Middle frontal gyrus (tissue), 1 donor: ENCODE results near the gene GUCY1A2.
"Not testable (repeated sequence)": the region's sequence is repeated elsewhere in the genome, so short reads cannot be mapped to it uniquely, and the experiment has no call there.

Source experiments
- DNase-seq: peaks from one replicate; pipeline ENCODE4 v3.0.0-alpha.2; 2015; ENCODE audit warnings: low spot score; ENCODE audit errors: extremely low spot score

Gene GUCY1A2

DNA sequence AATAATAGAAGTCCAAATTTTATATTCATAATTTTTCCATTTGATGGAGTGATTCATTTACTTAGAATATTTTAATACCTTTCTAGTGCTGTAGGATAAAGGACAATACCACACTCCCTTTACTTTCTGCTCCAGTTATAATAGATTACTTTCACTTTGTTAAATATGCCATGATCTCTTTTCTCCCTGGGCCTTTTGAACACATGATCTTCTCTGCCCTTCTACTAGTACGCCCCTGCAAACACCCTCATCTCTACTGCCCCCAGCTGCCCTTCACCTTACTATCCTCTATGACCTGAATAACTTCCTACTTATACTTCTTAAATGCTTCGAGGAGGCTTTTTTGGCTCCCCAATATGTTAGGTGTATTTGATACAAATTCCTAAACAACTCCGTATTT, 177.3 kb downstream of the GUCY1A2 start:
- DNase-seq = no peak

DNA sequence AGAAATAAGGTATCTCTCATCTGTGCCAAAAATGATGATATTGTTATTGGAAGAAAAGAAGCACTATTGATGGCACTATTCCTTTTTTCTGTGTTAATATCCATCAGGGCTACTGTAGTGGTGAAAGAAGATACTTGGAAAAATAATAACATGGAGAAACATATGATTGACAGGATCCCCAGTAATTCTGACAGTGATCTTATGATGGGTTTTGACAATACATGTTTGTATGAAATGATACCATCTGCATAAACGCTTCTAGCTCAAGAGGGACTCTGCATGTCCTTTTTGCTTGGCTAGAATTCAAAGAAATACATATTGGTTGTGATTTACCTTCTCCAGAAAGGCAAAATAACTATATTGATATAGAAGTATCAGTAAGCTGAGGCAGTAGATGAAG, 178.1 kb downstream of the GUCY1A2 start:
- no peak for DNase-seq

GRCh38 chr11:106834567-106834966, 183.7 kb downstream of the GUCY1A2 start:
- DNase-seq = no peak

GRCh38 chr11:106828976-106829375, 189.3 kb downstream of the GUCY1A2 start:
- DNase-seq = no peak

DNA sequence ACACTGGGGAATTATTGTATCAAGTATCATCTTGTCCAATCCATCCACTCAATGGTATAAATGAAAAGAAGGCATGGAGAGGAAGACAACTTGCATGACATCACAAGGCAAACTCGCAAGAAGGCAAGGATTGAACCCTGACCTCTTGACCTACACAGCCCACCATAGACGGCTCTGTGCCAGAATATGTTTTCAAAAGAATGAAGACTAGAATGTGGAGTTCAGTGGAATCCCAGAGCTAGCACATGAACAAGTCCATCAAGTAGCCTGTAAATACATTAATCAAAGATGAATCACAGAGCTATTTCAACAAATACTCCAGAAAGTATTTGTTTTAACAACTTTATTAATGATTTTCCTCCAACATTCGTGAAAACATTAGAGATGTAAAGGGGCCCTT, 189.7 kb downstream of the GUCY1A2 start:
- DNase-seq = no peak

DNA sequence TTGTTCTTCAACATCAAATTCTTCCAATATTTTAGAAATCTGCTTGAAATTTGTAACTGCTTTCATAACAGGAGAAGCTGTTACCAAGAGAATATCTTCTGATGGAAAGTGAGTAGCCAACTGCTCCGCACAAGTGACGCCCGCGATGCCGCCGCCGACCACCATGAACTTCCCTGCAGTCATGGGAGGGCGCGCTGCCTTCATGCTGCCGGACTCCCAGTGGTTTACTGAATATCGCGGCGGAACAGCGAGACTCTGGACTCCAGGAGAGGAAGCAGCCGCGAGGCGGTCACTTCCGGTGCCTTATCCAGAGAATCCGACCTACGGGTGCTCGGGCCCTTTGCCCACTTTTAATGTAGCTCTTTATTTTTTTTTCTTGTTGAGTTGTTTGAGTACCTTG, 190.6 kb downstream of the GUCY1A2 start:
- no peak for DNase-seq

- DNase-seq = not testable (repeated sequence)
Observed at GRCh38 chr11:106826558-106826957, 191.7 kb downstream of the GUCY1A2 start.

- no peak for DNase-seq
Observed at GRCh38 chr11:106821826-106822225, 196.4 kb downstream of the GUCY1A2 start.

GRCh38 chr11:106821291-106821690, 197.0 kb downstream of the GUCY1A2 start:
- DNase-seq = no peak

DNA sequence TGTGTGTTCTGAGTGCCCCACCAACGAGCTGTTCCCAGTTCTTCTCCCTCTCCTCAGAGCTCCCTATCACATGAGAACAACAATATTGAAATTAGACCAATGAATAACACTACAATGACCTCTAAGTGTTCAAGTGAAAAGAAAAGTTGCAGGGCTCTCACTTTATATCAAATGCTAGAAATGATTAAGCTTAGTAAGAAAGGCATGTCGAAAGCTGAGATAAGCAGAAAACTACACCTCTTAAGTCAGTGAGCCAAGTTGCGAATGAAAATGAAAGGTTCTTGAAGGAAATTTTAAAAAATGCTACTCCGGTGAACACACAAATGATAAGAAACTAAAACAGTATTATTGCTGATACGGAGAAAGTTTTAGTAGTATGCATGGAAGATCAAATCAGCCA, 199.8 kb downstream of the GUCY1A2 start:
- no peak for DNase-seq

- no peak for DNase-seq
Observed at GRCh38 chr11:106815209-106815608, 203.1 kb downstream of the GUCY1A2 start.

- DNase-seq = no peak
Observed at GRCh38 chr11:106813806-106814205, 204.5 kb downstream of the GUCY1A2 start.

DNA sequence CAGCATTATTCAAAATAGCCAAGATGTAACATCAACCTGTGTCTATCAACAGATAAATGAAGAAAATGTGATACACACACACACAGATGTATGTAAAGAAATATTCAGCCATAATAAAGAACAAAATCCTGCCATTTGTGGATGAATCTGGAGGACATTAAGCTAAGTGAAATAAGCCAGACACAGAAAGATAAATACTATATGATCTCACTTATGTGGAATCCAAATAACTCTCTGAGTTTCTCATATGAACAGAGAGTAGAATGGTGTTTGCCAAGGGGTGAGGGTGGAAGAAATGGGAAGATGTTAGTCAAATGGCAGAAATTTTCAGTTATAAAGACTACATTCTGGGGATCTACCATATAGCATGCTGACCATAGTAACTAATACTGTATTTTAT, 224.2 kb downstream of the GUCY1A2 start:
- DNase-seq = no peak

DNA sequence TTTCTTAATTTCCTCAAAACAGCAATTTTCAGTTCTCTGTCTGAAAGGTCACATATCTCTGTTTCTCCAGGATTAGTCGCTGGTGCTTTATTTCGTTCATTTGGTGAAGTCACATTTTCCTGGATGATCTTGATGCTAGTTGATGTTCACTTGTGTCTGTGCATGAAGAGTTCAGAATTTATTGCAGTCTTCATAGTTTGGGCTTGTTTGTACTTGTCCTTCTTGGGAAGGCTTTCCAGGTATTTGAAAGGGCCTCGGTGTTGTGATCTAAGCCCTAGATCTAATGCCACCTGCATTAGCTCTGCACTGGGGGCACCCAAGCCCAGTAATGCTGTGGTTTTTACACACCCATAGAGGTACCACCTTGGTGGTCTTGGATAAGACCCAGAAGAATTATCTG, 228.9 kb downstream of the GUCY1A2 start:
- no peak for DNase-seq

DNA sequence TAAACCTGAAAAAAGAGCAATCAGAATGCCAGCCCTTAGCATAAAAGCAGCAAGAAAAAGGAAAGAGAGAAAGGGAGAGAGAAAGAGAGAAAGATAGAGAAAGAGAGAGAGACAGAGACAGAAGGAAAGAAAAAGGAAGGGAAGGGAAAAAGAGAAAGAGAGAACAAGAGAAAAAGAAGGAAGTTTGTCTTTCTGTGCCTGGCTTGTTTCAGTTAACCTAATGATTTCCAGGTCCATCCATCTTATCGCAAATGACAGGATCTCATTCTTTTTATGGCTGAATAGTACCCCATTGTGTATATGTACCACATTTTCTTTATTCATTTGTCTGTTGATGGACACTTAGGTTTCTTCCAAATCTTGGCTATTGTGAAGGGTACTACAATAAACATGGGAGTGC, 230.8 kb downstream of the GUCY1A2 start:
- no peak for DNase-seq

- DNase-seq = no peak
Observed at GRCh38 chr11:106785913-106786650, 232.2 kb downstream of the GUCY1A2 start.

- DNase-seq = not testable (repeated sequence)
Observed at GRCh38 chr11:106777302-106777701, 241.0 kb downstream of the GUCY1A2 start.

DNA sequence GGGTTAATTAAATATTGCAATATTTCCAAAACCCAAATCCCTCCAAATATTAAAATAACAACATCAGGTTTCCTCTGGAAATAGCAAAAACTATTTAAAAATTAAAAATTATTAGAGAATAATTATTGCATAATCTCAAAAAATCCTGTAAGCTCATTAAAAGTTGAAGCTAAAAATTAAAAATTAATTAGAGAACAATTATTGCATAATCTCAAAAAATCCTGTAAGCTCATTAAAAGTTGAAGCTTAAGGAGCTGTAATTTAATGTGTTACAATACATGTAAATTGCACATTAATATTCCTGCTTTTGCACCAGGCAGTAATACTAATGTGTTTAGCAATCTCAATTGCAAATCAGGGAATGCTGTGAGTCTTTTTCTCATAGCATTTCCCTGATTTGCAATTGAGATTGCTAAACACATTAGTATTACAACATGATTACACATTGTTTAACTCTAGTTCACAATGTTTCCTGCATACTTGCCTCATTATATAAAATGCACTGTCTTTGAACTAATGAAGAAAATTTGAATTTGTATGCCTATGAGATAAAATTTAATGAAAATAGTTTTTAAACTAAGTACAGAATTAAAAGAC, 247.7 kb downstream of the GUCY1A2 start:
- DNase-seq = no peak

- DNase-seq = no peak
Observed at GRCh38 chr11:106765469-106766258, 252.6 kb downstream of the GUCY1A2 start.

DNA sequence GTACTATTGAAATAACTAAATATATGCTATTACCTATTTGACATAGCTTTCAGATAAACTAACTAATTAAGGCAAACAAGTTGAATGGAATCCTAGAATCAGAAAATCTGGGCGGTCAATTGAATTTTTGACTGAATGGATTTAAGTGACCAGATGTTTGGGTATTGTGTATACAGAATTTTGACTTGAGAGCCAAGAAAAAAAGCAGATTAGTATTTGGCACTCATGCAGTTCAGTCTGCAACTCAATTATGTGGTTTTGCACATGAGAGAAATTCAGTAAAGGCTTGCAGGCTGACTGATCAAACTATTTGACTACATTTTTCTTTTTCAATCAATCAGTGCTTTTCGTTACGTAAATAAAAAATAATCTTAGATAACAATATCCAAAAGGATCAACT, 254.8 kb downstream of the GUCY1A2 start:
- no peak for DNase-seq

- no peak for DNase-seq
Observed at GRCh38 chr11:106761745-106762144, 256.5 kb downstream of the GUCY1A2 start.

- DNase-seq = no peak
Observed at GRCh38 chr11:106761240-106761639, 257.0 kb downstream of the GUCY1A2 start.
